Brain microvascular endothelial cell (primary cell): ENCODE measurements around the gene PHB1.

Source experiments
- DNase-seq: peaks from one replicate; pipeline ENCODE4 v3.0.0-alpha.2; 2020
- H3K27ac ChIP-seq: fragments of 250-450 bp; sonication (Bioruptor Pico); 2 replicates; pipeline ENCODE4 v1.5.1; 2020; ENCODE audit warnings: mild to moderate bottlenecking, moderate library complexity
- H3K27me3 ChIP-seq: fragments of 250-450 bp; sonication (Bioruptor Pico); replicated peaks from 2 replicates; pipeline ENCODE4 v1.5.1; 2020; ENCODE audit warnings: mild to moderate bottlenecking
- H3K36me3 ChIP-seq: fragments of 250-450 bp; sonication (Bioruptor Pico); replicated peaks from 2 replicates; pipeline ENCODE4 v1.5.1; 2020; ENCODE audit warnings: mild to moderate bottlenecking
- H3K4me3 ChIP-seq: 2 replicates; pipeline ENCODE4 v1.5.1; 2011; ENCODE audit warnings: low read depth, mild to moderate bottlenecking, control low read depth, low read length, moderate library complexity
- in situ Hi-C: cut with HindIII; loops from 2 replicates; pipeline ENCODE4 v1.10.0; 2017; ENCODE audit warnings: low sequenced_read_pairs, low pct_ligation_motif_present
- TF ChIP-seq, protein P1 (sequence below): IDR thresholded peaks from 2 replicates; pipeline ENCODE4 v1.5.1; 2011; ENCODE audit warnings: low read depth, mild to moderate bottlenecking, moderate library complexity, low read length, control low read depth, inconsistent platforms; ENCODE audit errors: missing control alignments

PHB1 gene

GRCh38 chr17:49443862-49444261 lies 29.2 kb upstream of the PHB1 start:
- TF ChIP-seq, protein P1, sequence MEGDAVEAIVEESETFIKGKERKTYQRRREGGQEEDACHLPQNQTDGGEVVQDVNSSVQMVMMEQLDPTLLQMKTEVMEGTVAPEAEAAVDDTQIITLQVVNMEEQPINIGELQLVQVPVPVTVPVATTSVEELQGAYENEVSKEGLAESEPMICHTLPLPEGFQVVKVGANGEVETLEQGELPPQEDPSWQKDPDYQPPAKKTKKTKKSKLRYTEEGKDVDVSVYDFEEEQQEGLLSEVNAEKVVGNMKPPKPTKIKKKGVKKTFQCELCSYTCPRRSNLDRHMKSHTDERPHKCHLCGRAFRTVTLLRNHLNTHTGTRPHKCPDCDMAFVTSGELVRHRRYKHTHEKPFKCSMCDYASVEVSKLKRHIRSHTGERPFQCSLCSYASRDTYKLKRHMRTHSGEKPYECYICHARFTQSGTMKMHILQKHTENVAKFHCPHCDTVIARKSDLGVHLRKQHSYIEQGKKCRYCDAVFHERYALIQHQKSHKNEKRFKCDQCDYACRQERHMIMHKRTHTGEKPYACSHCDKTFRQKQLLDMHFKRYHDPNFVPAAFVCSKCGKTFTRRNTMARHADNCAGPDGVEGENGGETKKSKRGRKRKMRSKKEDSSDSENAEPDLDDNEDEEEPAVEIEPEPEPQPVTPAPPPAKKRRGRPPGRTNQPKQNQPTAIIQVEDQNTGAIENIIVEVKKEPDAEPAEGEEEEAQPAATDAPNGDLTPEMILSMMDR = no peak
- no peaks in the 10 kb centered on the region for H3K36me3 ChIP-seq

GRCh38 chr17:49442041-49442440 lies 27.4 kb upstream of the PHB1 start:
- Histone ChIP-seq H3K4me3 (no peak overlapping the region), H3K36me3 (no peaks in the 10 kb centered on the region), H3K27me3 (peaks cover 20% of the 10 kb centered on the region), H3K27ac (no peak overlapping the region)
- in situ Hi-C loops = no loop called here
- no peak for DNase-seq
- TF ChIP-seq, protein P1 = no peak

More at GRCh38 chr17:49443862-49444261, 29.2 kb upstream of the PHB1 start:
- Histone ChIP-seq H3K27me3 (peaks cover 17% of the 10 kb centered on the region), H3K27ac (no peak overlapping the region), H3K4me3 (no peak overlapping the region)
- peak; percentile 14 for DNase-seq
- in situ Hi-C loops = no loop called here

DNA sequence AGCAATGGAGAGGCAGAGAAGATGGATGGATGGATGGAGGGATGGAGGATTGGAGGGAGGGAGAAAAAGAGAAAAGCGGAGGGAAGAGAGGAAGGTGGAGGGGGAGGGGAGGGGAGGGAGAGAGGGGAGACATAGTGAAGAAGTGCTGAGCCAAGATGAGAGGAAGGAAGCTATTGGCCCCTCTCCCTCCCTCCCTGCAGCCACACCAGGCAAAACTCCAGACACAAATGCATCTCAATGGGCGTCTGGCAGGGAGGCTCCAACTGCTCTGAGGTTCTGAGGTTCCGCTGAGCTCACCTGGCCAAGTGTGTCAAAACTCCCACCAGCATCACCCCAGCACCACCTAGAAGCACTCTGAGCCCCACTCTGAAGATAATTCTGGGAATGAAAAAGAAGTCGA lies 26.9 kb upstream of the PHB1 start:
- H3K27me3 ChIP-seq = peaks cover 22% of the 10 kb centered on the region
- TF ChIP-seq, protein P1 = no peak
- no peaks in the 10 kb centered on the region for H3K36me3 ChIP-seq
- no peak overlapping the region for H3K27ac ChIP-seq
- no peak for DNase-seq
- H3K4me3 ChIP-seq = no peak overlapping the region
- in situ Hi-C loops = no loop called here

DNA sequence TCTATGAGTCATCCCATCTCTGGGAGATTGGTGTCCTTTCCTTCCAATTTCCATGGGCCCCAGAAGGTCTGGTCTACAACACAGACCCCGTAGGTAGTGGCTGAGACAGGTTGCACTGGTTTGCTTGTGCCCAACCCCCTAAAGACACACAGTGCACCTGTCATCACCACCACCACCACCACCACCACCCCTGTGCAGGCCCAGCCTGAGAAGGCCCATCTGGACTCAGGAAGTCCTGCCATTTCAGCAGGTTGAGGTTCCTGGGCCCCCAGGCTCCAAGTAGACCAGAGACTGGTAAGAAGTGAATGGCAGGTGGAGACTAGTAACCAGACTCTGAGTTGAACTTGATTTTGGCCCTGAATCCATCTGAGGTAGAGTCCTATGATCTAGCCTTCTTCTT lies 25.9 kb upstream of the PHB1 start:
- DNase-seq = no peak
- H3K27me3 ChIP-seq = peaks cover 22% of the 10 kb centered on the region
- H3K27ac ChIP-seq = no peak overlapping the region
- in situ Hi-C loops = no loop called here
- no peak overlapping the region for H3K4me3 ChIP-seq
- TF ChIP-seq, protein P1 = no peak
- H3K36me3 ChIP-seq = no peaks in the 10 kb centered on the region

- Histone ChIP-seq H3K36me3 (no peaks in the 10 kb centered on the region), H3K27ac (no peak overlapping the region), H3K27me3 (peaks cover 22% of the 10 kb centered on the region), H3K4me3 (no peak overlapping the region)
- TF ChIP-seq, protein P1 = no peak
- in situ Hi-C loops = no loop called here
- DNase-seq = no peak
Measured at GRCh38 chr17:49439673-49440571, 25.2 kb upstream of the PHB1 start.
